ENCODE results near the gene RPS27. TPM values are rescaled to one million over a fixed set of nuclear protein-coding genes. Genes with fewer than 3 reads are reported as not detected.

The RPS27 gene
- total RNA-seq, 2 experiments from 2014 or later: 1,861 to 1,992 TPM

DNA sequence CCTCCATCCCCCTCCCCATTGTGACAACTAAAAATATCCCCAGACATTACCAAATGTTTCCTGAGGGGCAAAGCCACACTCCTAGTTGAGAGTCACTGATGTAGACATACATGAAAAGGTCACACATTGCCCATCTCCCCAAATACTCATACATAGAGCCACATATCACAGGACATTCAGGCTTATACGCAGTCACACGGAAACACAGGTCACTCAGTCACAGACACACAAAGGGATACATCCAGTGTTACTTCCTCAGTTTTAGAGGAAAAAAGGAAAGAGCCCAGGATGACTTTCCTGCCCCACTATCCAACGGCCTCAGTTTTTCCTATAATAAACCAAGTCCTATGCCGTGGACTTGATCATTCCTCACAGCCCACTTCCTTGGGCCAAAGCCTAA, 29.1 kb upstream of the RPS27 start:
- peak overlapping the region; percentile 85 for H3K27ac Mint-ChIP-seq
- H3K9me3 Mint-ChIP-seq: no peaks in the 10 kb centered on the region
- peak overlapping the region; percentile 76 for H3K4me3 Mint-ChIP-seq
- DNase-seq: no peak
- ChIA-PET POLR2A (interaction anchor here (0.9 to 1.0 kb wide), 2 partner anchors 12 to 29 kb away, joined by 3 read pairs; partner anchors contain the start of gene RPS27), CTCF (interaction anchor here (1.4 kb wide), 1 partner anchor 15 kb away, joined by 3 read pairs; the partner anchor contains the start of gene DENND4B)
- no peaks in the 10 kb centered on the region for H3K27me3 Mint-ChIP-seq
- intact Hi-C loops (cut with micrococcal nuclease): loop anchor here (10.0 kb wide), 3 partner anchors 313 to 473 kb away; partner anchors contain the start of genes HAX1, S100A3, S100A4 and S100A5
- peaks cover 28% of the 10 kb centered on the region for H3K36me3 Mint-ChIP-seq
- H3K4me1 Mint-ChIP-seq (ENCODE audit: low read depth): peaks cover 49% of the 10 kb centered on the region

DNA sequence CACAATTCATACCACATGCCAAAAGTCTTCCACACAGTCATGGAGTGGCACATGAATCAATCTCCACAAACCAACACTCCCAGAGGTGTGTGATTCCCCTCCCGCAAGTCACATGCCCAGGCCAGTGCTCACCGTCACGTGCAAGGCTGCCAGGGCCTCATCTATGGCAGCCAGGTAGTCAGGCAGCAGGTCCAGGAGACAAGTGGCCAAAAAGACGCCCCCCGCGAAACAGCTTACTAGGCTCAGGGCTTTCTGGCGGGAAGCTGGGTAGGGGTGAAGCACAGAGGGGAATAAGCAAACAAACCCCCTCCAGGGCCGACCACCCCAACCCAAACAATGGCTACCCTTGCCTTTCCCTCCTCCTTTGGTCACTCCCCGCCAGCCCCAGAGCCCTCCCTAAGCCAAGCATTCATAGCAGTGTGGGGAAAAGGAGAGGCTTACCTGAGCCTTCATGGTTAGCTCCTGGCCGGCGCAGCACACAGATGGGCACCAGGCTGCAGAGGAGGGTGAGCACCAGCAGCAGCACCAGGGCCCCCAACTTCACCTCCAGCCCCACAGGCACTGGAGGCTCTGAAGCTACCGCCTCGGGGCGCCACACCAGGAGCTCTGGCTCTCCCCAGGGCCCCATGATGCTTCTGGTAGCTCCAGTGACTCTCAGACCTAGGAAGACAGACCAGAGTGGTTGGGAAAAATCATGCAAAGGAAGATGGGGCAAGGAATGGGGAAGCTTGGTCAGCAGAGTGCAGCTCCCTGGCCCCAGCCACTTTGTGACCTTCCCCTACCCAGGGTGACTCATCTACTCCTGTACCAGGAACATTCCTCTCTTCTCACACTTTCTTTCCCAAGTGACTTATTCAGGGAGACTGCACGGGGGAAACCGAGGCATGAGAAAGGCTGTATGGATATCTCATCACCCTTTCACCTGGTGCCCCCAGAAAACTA, 28.2 kb upstream of the RPS27 start:
- Mint-ChIP-seq H3K36me3 (peaks cover 34% of the 10 kb centered on the region), H3K27ac (peak overlapping the region; percentile 85), H3K9me3 (no peaks in the 10 kb centered on the region), H3K4me1 (ENCODE audit: low read depth) (peaks cover 42% of the 10 kb centered on the region), H3K27me3 (no peaks in the 10 kb centered on the region), H3K4me3 (peak overlapping the region; percentile 76)
- DNase-seq: peak; percentile 51
- intact Hi-C loops (cut with micrococcal nuclease): loop anchor here (10.0 kb wide), 3 partner anchors 312 to 472 kb away; partner anchors contain the start of genes HAX1, S100A3, S100A4 and S100A5
- POLR2A ChIA-PET: interaction anchor here (0.7 to 2.8 kb wide), 10 partner anchors 11 to 258 kb away, joined by 3 to 19 read pairs (median 4); partner anchors contain the start of genes DENND4B, JTB, RPS27 and UBAP2L
- CTCF ChIA-PET: interaction anchor here (2.6 to 2.7 kb wide), 2 partner anchors 17 to 24 kb away, joined by 18 to 20 read pairs; partner anchors contain the start of genes DENND4B and RAB13

DNA sequence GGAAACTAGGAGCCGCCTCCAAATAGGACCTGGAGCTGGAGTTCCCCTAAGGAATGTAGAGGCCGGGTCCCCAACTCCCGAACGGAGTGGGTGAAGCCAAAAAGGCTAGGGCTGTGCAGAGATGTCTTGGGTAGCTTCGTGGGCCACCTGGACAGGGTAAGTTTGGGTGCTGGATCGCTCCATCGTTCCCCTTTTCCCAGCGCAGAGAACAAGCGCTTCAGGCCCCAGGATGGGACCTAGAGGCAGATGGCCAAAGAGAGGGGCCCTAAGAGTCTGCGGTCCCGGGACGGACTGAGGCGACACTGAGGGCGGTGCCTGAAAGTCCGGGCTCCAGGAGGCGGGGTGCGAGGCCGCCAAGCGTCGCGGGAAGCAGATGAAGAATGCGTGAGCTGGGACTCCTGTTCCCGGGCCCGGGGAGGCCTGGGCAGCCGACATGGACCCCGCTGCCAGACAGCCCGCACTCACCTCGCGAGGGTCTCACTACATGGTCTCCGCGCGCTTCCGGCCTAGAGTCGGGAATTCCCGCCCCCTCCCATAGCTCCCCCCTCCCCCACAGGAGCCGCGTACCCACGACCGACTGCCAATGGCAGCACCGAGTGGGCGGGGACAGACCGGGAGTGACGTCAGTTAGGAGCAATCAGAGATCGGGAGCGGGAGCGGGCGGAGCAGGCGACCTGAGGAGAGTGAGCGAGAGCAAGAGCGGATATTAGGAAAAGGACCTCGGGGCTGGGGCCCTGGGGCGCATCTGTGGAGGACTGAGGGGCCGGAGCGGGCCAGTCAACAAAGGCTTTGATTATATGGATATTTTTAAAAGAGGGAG, 27.3 kb upstream of the RPS27 start, which contains the start of gene SLC39A1:
Gene SLC39A1 (minus strand): TSS at position 508 of the 820 bp plus-strand sequence. CDS start 822 bp downstream, outside the sequence.
- Mint-ChIP-seq H3K27me3 (no peaks in the 10 kb centered on the region), H3K27ac (peak within 1 kb of the TSS; percentile 85), H3K4me3 (peak within 1 kb of the TSS; percentile 76), H3K9me3 (no peaks in the 10 kb centered on the region), H3K36me3 (peaks cover 30% of the 10 kb centered on the region), H3K4me1 (ENCODE audit: low read depth) (peaks cover 48% of the 10 kb centered on the region)
- CTCF ChIA-PET: interaction anchor here (0.9 to 2.7 kb wide), 3 partner anchors 14 to 23 kb away, joined by 4 to 20 read pairs (median 18); partner anchors contain the start of genes DENND4B, JTB and RAB13
- DNase-seq: peak; percentile 98
- intact Hi-C loops (cut with micrococcal nuclease): loop anchor here (10.0 kb wide), 3 partner anchors 312 to 472 kb away; partner anchors contain the start of genes HAX1, S100A3, S100A4 and S100A5
- POLR2A ChIA-PET: interaction anchor here (0.7 to 2.8 kb wide), 9 partner anchors 10 to 257 kb away, joined by 3 to 19 read pairs (median 6); partner anchors contain the start of genes DENND4B, JTB, RPS27 and UBAP2L

DNA sequence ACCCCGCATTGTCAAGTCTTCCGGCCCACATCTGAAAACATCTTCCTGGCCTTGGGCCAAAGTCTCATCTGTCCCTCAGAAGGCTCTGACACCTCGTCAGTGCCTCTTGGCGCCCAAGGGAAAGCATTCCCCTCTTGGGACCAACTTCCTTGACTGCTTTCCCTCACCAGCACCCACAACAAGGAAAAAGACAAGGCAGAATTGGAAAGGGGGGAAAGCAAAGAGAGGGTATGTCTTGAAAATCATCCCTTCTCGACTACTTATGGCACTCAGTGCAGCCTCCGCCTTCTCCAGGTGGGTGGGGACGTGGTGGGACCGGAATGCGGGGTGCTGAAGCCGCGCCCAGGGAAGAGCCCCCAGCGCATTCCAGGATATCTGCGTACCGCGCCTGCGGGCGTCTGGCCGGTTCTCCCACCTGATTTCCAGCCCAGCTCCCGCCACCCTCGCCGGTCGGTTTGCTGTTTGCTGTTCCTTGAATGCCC, 26.7 kb upstream of the RPS27 start:
- H3K4me3 Mint-ChIP-seq: peak overlapping the region; percentile 76
- ChIA-PET POLR2A (interaction anchor here (0.8 to 2.8 kb wide), 6 partner anchors 12 to 40 kb away, joined by 3 to 19 read pairs (median 8); partner anchors contain the start of genes DENND4B, JTB and RPS27), CTCF (interaction anchor here (0.9 to 2.7 kb wide), 3 partner anchors 14 to 22 kb away, joined by 4 to 20 read pairs (median 18); partner anchors contain the start of genes DENND4B, JTB and RAB13)
- H3K27ac Mint-ChIP-seq: peak overlapping the region; percentile 85
- H3K36me3 Mint-ChIP-seq: peaks cover 30% of the 10 kb centered on the region
- H3K27me3 Mint-ChIP-seq: no peaks in the 10 kb centered on the region
- DNase-seq: no peak
- no peaks in the 10 kb centered on the region for H3K9me3 Mint-ChIP-seq
- H3K4me1 Mint-ChIP-seq (ENCODE audit: low read depth): peaks cover 47% of the 10 kb centered on the region
- intact Hi-C loops (cut with micrococcal nuclease): loop anchor here (10.0 kb wide), 3 partner anchors 311 to 471 kb away; partner anchors contain the start of genes HAX1, S100A3, S100A4 and S100A5

DNA sequence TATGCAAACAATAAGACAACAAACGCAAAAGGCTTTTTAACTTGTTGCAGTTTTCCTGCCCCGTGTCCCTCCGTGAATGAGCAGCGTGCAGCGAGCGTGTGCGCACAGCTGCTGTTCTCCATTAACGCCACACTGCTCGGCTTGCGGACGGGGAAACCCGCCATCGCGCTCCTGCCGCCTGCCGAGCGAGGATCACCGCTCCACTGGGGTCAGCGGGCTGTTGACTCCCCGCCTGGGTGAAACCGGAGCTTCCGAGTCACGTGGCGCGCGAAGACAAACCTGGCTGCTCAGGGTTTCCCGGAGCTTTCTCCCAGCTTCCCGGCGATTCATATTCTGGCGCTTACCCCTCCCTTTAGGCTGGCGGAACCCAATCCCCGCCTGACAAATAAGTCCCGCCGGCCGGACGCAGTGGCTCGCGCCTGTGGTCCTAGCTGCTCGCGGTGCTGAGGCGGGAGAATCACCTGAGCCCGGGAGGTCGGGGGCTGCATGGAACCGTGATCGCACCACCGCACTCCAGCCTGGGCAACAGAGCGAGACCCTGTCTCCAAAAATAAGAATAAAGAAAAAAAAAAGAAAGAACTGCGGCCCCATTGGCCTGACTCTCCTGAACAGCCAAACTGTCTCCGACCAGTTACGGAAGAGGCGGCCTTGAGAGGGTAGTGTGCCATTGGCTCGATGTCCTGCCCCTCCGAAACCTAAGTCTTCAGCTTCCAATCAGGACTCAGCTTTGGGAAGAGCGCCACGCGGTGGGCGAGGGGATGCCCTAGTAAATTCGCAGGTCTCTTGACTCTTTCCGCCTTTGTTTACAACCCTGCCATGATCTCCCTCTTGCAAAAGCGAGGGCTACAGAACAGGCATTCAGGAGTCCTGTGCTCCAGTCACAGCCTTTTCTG, 23.2 kb upstream of the RPS27 start, which contains the start of gene CREB3L4:
Gene CREB3L4 (plus strand): TSS at position 796 of the 893 bp plus-strand sequence. CDS start 624 bp downstream, outside the sequence.
- intact Hi-C loops (cut with micrococcal nuclease): loop anchor here (1.0 to 10.0 kb wide), 7 partner anchors 9 to 467 kb away; partner anchors contain the start of genes CRTC2, GATAD2B, HAX1 and JTB
- H3K9me3 Mint-ChIP-seq: no peaks in the 10 kb centered on the region
- CTCF ChIA-PET: interaction anchor here (0.7 to 4.7 kb wide), 13 partner anchors 9 to 434 kb away, joined by 3 to 44 read pairs (median 3); partner anchors contain the start of genes CRTC2, DENND4B, JTB and RAB13
- H3K4me3 Mint-ChIP-seq: peak within 1 kb of the TSS; percentile 87
- H3K36me3 Mint-ChIP-seq: peaks cover 11% of the 10 kb centered on the region
- peak; percentile 92 for DNase-seq
- H3K4me1 Mint-ChIP-seq (ENCODE audit: low read depth): peaks cover 41% of the 10 kb centered on the region
- no peaks in the 10 kb centered on the region for H3K27me3 Mint-ChIP-seq
- POLR2A ChIA-PET: interaction anchor here (0.8 to 4.1 kb wide), 12 partner anchors 9 to 422 kb away, joined by 3 to 79 read pairs (median 6); partner anchors contain the start of genes CRTC2, DENND4B, GATAD2B and JTB
- H3K27ac Mint-ChIP-seq: peak within 1 kb of the TSS; percentile 90

GRCh38 chr1:153968000-153968363, 22.6 kb upstream of the RPS27 start:
- POLR2A ChIA-PET: interaction anchor here (0.8 to 4.1 kb wide), 9 partner anchors 9 to 423 kb away, joined by 3 to 79 read pairs (median 6); partner anchors contain the start of genes DENND4B, GATAD2B, JTB and RAB13
- peaks cover 42% of the 10 kb centered on the region for H3K4me1 Mint-ChIP-seq (ENCODE audit: low read depth)

GRCh38 chr1:153968408-153968807, 22.2 kb upstream of the RPS27 start:
- DNase-seq: no peak
- peaks cover 42% of the 10 kb centered on the region for H3K4me1 Mint-ChIP-seq (ENCODE audit: low read depth)
- peak overlapping the region; percentile 90 for H3K27ac Mint-ChIP-seq
- POLR2A ChIA-PET: interaction anchor here (0.9 to 4.1 kb wide), 5 partner anchors 8 to 423 kb away, joined by 3 to 79 read pairs (median 21); partner anchors contain the start of genes DENND4B, GATAD2B, JTB and S100A4
- H3K9me3 Mint-ChIP-seq: no peaks in the 10 kb centered on the region
- peak overlapping the region; percentile 87 for H3K4me3 Mint-ChIP-seq
- intact Hi-C loops (cut with micrococcal nuclease): loop anchor here (10.0 kb wide), 3 partner anchors 306 to 466 kb away; partner anchors contain the start of genes HAX1, S100A3, S100A4 and S100A5
- H3K36me3 Mint-ChIP-seq: peaks cover 17% of the 10 kb centered on the region
- no peaks in the 10 kb centered on the region for H3K27me3 Mint-ChIP-seq
- CTCF ChIA-PET: interaction anchor here (1.2 to 4.7 kb wide), 4 partner anchors 9 to 170 kb away, joined by 3 to 44 read pairs (median 4); partner anchors contain the start of genes CRTC2 and JTB

More at GRCh38 chr1:153968000-153968363, 22.6 kb upstream of the RPS27 start:
- peaks cover 14% of the 10 kb centered on the region for H3K36me3 Mint-ChIP-seq
- H3K27ac Mint-ChIP-seq: peak overlapping the region; percentile 90
- intact Hi-C loops (cut with micrococcal nuclease): loop anchor here (1.0 to 10.0 kb wide), 7 partner anchors 9 to 467 kb away; partner anchors contain the start of genes CRTC2, GATAD2B, HAX1 and JTB
- no peaks in the 10 kb centered on the region for H3K9me3 Mint-ChIP-seq
- CTCF ChIA-PET: interaction anchor here (0.7 to 4.7 kb wide), 11 partner anchors 9 to 396 kb away, joined by 3 to 44 read pairs (median 3); partner anchors contain the start of genes CRTC2, DENND4B and JTB
- H3K27me3 Mint-ChIP-seq: no peaks in the 10 kb centered on the region
- peak overlapping the region; percentile 87 for H3K4me3 Mint-ChIP-seq
- DNase-seq: no peak

- Mint-ChIP-seq H3K9me3 (no peaks in the 10 kb centered on the region), H3K27me3 (no peaks in the 10 kb centered on the region), H3K36me3 (peaks cover 19% of the 10 kb centered on the region), H3K4me1 (ENCODE audit: low read depth) (peaks cover 41% of the 10 kb centered on the region), H3K27ac (no peak overlapping the region), H3K4me3 (no peak overlapping the region)
- no peak for DNase-seq
- ChIA-PET POLR2A (interaction anchor here (1.4 to 4.1 kb wide), 3 partner anchors 8 to 46 kb away, joined by 5 to 79 read pairs (median 21); partner anchors contain the start of genes GATAD2B, JTB and RPS27), CTCF (interaction anchor here (1.0 to 4.7 kb wide), 3 partner anchors 9 to 23 kb away, joined by 3 to 44 read pairs (median 4); partner anchors contain the start of genes DENND4B and JTB)
- intact Hi-C loops (cut with micrococcal nuclease): loop anchor here (10.0 kb wide), 3 partner anchors 306 to 466 kb away; partner anchors contain the start of genes HAX1, S100A3, S100A4 and S100A5
Measured at GRCh38 chr1:153968972-153969371, 21.6 kb upstream of the RPS27 start.

DNA sequence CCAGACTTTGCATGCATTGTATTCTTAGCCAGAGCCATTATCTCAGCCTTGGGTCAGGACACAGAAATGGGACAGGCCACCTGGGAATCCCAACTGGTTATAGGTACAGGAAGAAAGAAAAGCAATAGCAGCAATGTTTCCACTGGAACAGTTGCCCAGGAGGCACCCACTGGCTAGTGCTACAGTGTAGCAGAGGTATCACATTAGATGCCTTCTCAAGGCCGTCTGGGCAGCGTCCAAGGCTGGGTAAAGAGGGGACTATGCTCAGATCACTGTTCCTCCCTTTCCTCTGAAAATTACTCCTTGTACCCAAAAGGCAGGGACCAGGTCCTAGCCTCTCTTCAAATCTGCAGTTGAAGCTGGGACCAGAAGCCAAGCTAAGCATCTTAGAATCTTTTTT, 20.2 kb upstream of the RPS27 start:
- H3K36me3 Mint-ChIP-seq: peaks cover 29% of the 10 kb centered on the region
- ChIA-PET POLR2A (no interaction called here), CTCF (interaction anchor here (1.5 kb wide), 1 partner anchor 15 kb away, joined by 5 read pairs; no protein-coding TSS in a partner anchor)
- peaks cover 37% of the 10 kb centered on the region for H3K4me1 Mint-ChIP-seq (ENCODE audit: low read depth)
- no peak overlapping the region for H3K27ac Mint-ChIP-seq
- H3K9me3 Mint-ChIP-seq: no peaks in the 10 kb centered on the region
- DNase-seq: no peak
- intact Hi-C loops (cut with micrococcal nuclease): no loop called here
- H3K4me3 Mint-ChIP-seq: no peak overlapping the region
- H3K27me3 Mint-ChIP-seq: no peaks in the 10 kb centered on the region

Measured in activated CD4-positive, alpha-beta memory T cell treated with anti-CD3 and anti-CD28 coated beads for 36 hours (primary cell).